ENCODE measurements around the gene CEP63. TPM values are rescaled to one million over a fixed set of nuclear protein-coding genes. Genes with fewer than 3 reads are reported as not detected.

The CEP63 gene
- total and polyA plus RNA-seq, 2 of the 8 experiments (the other 6 are each of a cell fraction or from before 2014, with no cell fraction given): 5.3 to 18.2 TPM

- H2BK15ac ChIP-seq (ENCODE audit: low read length): no peak overlapping the region
- no peak for FAIRE-seq
Measured at GRCh38 chr3:134603480-134603879, 117.6 kb downstream of the CEP63 start.

More at GRCh38 chr3:134603480-134603879, 117.6 kb downstream of the CEP63 start:
- Histone ChIP-seq H3K4me1 (replicated peaks in 1 of 4; ENCODE audit: control insufficient read depth in 3 of 4, insufficient read depth in 4 of 4, low read length in 3 of 4) (peaks cover 0 to 10% (median 2%) of the 10 kb centered on the region in 4 experiments; a peak in 3 of 7 replicates), H3K18ac (ENCODE audit: extremely low read depth, low read length) (no peak overlapping the region), H3K4ac (replicated peaks; ENCODE audit: insufficient read length, low read depth, low read length) (no peak overlapping the region), H4K5ac (ENCODE audit: insufficient read length, low read depth, low read length) (no peak overlapping the region), H4K20me1 (replicated peaks in 1 of 2; ENCODE audit: control insufficient read depth in 1 of 2, insufficient read depth in 2 of 2, low read length in 2 of 2) (peaks cover 0 to 3% of the 10 kb centered on the region in 2 experiments), H4K91ac (replicated peaks; ENCODE audit: insufficient read length, low read length) (no peak overlapping the region), H3K27ac (ENCODE audit: low read depth, low read length) (no peak overlapping the region), H2BK20ac (ENCODE audit: low read length) (no peak overlapping the region), H3K9me3 (ENCODE audit: insufficient read depth in 2 of 2, low read depth in 1 of 2, low read length in 1 of 2) (no peaks in the 10 kb centered on the region), H2BK5ac (ENCODE audit: low read depth, low read length) (no peak overlapping the region), H3K27me3 (replicated peaks in 1 of 4; ENCODE audit: control insufficient read depth in 3 of 4, extremely low read depth in 1 of 4, insufficient read depth in 3 of 4, low read length in 3 of 4) (peaks cover 0 to 5% (median 2%) of the 10 kb centered on the region in 4 experiments; a peak in 2 of 7 replicates), H2AK5ac (ENCODE audit: low read depth, low read length) (no peak overlapping the region), H3K56ac (replicated peaks; ENCODE audit: insufficient read length, low read depth, low read length) (no peak overlapping the region), H3K79me2 (ENCODE audit: control insufficient read depth in 1 of 2, insufficient read depth in 2 of 2, low read length in 2 of 2) (no peaks in the 10 kb centered on the region), H3K9ac (replicated peaks in 1 of 4; ENCODE audit: extremely low read depth in 1 of 4, low read depth in 3 of 4, low read length in 3 of 4) (no peak overlapping the region), H2AFZ (ENCODE audit: low read length) (no peak overlapping the region), H3K36me3 (ENCODE audit: control insufficient read depth in 2 of 4, insufficient read depth in 4 of 4, low read length in 3 of 4) (no peaks in the 10 kb centered on the region), H3K4me2 (ENCODE audit: insufficient read depth in 1 of 2, low read depth in 2 of 2, low read length in 2 of 2) (no peak overlapping the region), H2BK12ac (ENCODE audit: low read depth, low read length) (no peak overlapping the region), H3K79me1 (ENCODE audit: low read depth, low read length) (no peaks in the 10 kb centered on the region), H4K8ac (ENCODE audit: extremely low read depth, insufficient read depth, low read length) (no peak overlapping the region), H3K23ac (ENCODE audit: insufficient read length) (no peak overlapping the region), H2BK120ac (replicated peaks; ENCODE audit: low read depth, low read length) (no peak overlapping the region), H3K14ac (ENCODE audit: insufficient read length) (no peak overlapping the region), H3K4me3 (ENCODE audit: extremely low read depth in 1 of 4, insufficient read depth in 2 of 4, low read depth in 3 of 4, low read length in 4 of 4) (no peak overlapping the region), H3K23me2 (ENCODE audit: low read depth, low read length) (no peaks in the 10 kb centered on the region)
- CTCF ChIA-PET (ENCODE audit: partially characterized antibody): interaction anchor here (1.0 to 13.3 kb wide), 14 partner anchors 12 to 191 kb away, joined by 3 to 197 read pairs (median 6); partner anchors contain the start of gene EPHB1
- DNase-seq (ENCODE audit: low read depth in 1 of 2, low spot score in 2 of 2): no peak
- 82% methylated on average over 4 of the region's 4 CpGs; no CpG with 5 or more reads in 1 of the 2 experiments for WGBS, 2 experiments (ENCODE audit: extremely low coverage in 1 of 2, insufficient coverage in 1 of 2, insufficient read length in 1 of 2, insufficient replicate concordance in 2 of 2, low coverage in 1 of 2, low lambda C conversion rate in 2 of 2, missing lambda C conversion rate in 1 of 2)
- TF ChIP-seq SIN3A (conservative IDR thresholded peaks at IDR 0.05 in 1 of 2, IDR thresholded peaks at IDR 0.05 in 1 of 2; ENCODE audit: low read depth in 1 of 2, low read length in 2 of 2) (no peak), ZNF274 (IDR thresholded peaks at IDR 0.05; ENCODE audit: borderline replicate concordance, extremely low read depth, low read length) (no peak), KDM1A (IDR thresholded peaks at IDR 0.05; ENCODE audit: borderline replicate concordance, low read length) (no peak), SIRT6 (IDR thresholded peaks at IDR 0.05; ENCODE audit: low read length) (no peak), POLR2AphosphoS5 (IDR thresholded peaks at IDR 0.05; ENCODE audit: low read depth, low read length) (no peak), NANOG (IDR thresholded peaks at IDR 0.05; ENCODE audit: insufficient read depth, low read depth, low read length, poor library complexity, severe bottlenecking) (no peak), RBBP5 (IDR thresholded peaks at IDR 0.05; ENCODE audit: borderline replicate concordance, low read depth, low read length) (no peak), YY1 (IDR thresholded peaks at IDR 0.05; ENCODE audit: low read depth, low read length) (no peak)
- POLR2A ChIA-PET (ENCODE audit: partially characterized antibody): no interaction called here

Measured in H1 (cell line).